Stomach (tissue), 4 donors: ENCODE data around the gene CDC20B.

ENCODE experiments used
- CTCF ChIP-seq, 7 experiments: fragments of 450-650 bp in 4 of 7; fragments of 200-600 bp in 3 of 7; sonication (generic) in 3 of 7; IDR thresholded peaks; one replicate each; pipeline ENCODE4 v1.5.1; 2016 to 2019; ENCODE audit warnings: antibody characterized with exemption in 7 of 7, control low read depth in 2 of 7, mild to moderate bottlenecking in 1 of 7
- EP300 ChIP-seq: sonication (generic); formaldehyde crosslinking; IDR thresholded peaks from one replicate; pipeline ENCODE4 v1.6.1; 2017; ENCODE audit warnings: antibody characterized with exemption
- POLR2A ChIP-seq, 4 donors: fragments of 450-650 bp; IDR thresholded peaks; one replicate each; pipeline ENCODE4 v1.6.1; 2016; ENCODE audit warnings: antibody characterized with exemption in 4 of 4, control low read depth in 2 of 4, mild to moderate bottlenecking in 1 of 4, moderate library complexity in 1 of 4
- POLR2AphosphoS5 ChIP-seq, 3 donors: sonication (generic); formaldehyde crosslinking; IDR thresholded peaks; one replicate each; pipeline ENCODE4 v1.6.1; 2016; ENCODE audit warnings: antibody characterized with exemption in 3 of 3

DNA sequence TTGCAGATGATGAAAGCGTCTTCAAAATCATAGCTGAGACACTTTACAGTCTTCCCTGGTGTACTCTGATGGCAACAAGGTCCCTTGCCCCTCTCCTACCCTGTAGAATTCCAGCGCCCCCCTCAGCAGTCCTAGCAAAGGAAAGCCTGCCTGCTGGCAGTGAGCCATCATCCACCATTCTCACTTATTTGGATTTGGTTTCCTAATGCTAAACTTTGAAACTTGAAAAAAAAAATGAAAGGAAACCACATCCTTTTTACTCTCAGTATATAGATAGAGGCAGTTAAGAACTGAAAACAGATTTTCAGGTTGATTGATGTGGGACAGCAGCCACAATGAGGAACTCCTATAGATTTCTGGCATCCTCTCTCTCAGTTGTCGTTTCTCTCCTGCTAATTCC is 70.6 kb downstream of the CDC20B start, which contains the start of gene GZMA:
- TF ChIP-seq POLR2A (IDR thresholded peaks at IDR 0.05), result no peak
- no peak for TF ChIP-seq EP300
- TF ChIP-seq CTCF (IDR thresholded peaks at IDR 0.05), result no peak
- no peak for TF ChIP-seq POLR2AphosphoS5 (IDR thresholded peaks at IDR 0.05)
